Glutamatergic neuron (in vitro differentiated cells): ENCODE measurements around the gene ASB10. TPM values are rescaled to one million over a fixed set of nuclear protein-coding genes. Genes with fewer than 3 reads are reported as not detected.
A peak's percentile ranks its signal among the peaks of the same experiment; 100 is the strongest.

ENCODE experiments used
- DNase-seq: peaks from one replicate; pipeline ENCODE4 v3.0.0; 2022
- H3K27ac Mint-ChIP-seq: one replicate; pipeline ENCODE4 v1.8.0; 2020; ENCODE audit warnings: mild to moderate bottlenecking, mixed read lengths, inconsistent platforms; ENCODE audit not compliant: unreplicated experiment
- H3K27me3 Mint-ChIP-seq: one replicate; pipeline ENCODE4 v1.8.0; 2020; ENCODE audit warnings: mild to moderate bottlenecking, moderate library complexity, mixed read lengths, inconsistent platforms; ENCODE audit not compliant: unreplicated experiment
- H3K36me3 Mint-ChIP-seq: one replicate; pipeline ENCODE4 v1.8.0; 2020; ENCODE audit warnings: mild to moderate bottlenecking, mixed read lengths, inconsistent platforms; ENCODE audit not compliant: unreplicated experiment
- H3K4me1 Mint-ChIP-seq: one replicate; pipeline ENCODE4 v1.8.0; 2020; ENCODE audit warnings: mild to moderate bottlenecking, low read depth, mixed read lengths, inconsistent platforms; ENCODE audit not compliant: unreplicated experiment
- H3K4me3 Mint-ChIP-seq: one replicate; pipeline ENCODE4 v1.8.0; 2020; ENCODE audit warnings: mild to moderate bottlenecking, mixed read lengths, inconsistent platforms; ENCODE audit not compliant: unreplicated experiment
- H3K9me3 Mint-ChIP-seq: one replicate; pipeline ENCODE4 v1.8.0; 2020; ENCODE audit warnings: mild to moderate bottlenecking, moderate library complexity, mixed read lengths, inconsistent platforms; ENCODE audit not compliant: unreplicated experiment
- CTCF ChIP-seq: fragments of 200-600 bp; sonication (generic); IDR thresholded peaks from one replicate; pipeline ENCODE4 v1.5.0; 2021; ENCODE audit not compliant: partially characterized antibody, unreplicated experiment
- total RNA-seq: library from RNA; stranded (reverse); fragmentation: NEBNext Ultra II Directional; extraction: Animal tissue kit (Norgen Biotek cat#: 25700); gene quantifications from one replicate; pipeline ENCODE4 v1.2.1, GENCODE V29; 2021; ENCODE audit not compliant: unreplicated experiment

Gene ASB10
- total RNA-seq, 1 donor from 2014 or later: not detected

- Mint-ChIP-seq H3K27me3 (peaks cover 23% of the 10 kb centered on the region), H3K4me1 (peaks cover 11% of the 10 kb centered on the region), H3K27ac (no peak overlapping the region), H3K4me3 (no peak overlapping the region), H3K36me3 (peaks cover 10% of the 10 kb centered on the region), H3K9me3 (peaks cover 19% of the 10 kb centered on the region)
- DNase-seq: peak; percentile 84
- TF ChIP-seq CTCF: peak; percentile 100
Measured at GRCh38 chr7:151172273-151173141, 14.5 kb downstream of the ASB10 start.

- peaks cover 19% of the 10 kb centered on the region for H3K9me3 Mint-ChIP-seq
- peaks cover 10% of the 10 kb centered on the region for H3K36me3 Mint-ChIP-seq
- no peak for TF ChIP-seq CTCF
- no peak overlapping the region for H3K27ac Mint-ChIP-seq
- DNase-seq: no peak
- peak overlapping the region; percentile 81 for H3K4me3 Mint-ChIP-seq
- H3K4me1 Mint-ChIP-seq: peaks cover 13% of the 10 kb centered on the region
- peaks cover 28% of the 10 kb centered on the region for H3K27me3 Mint-ChIP-seq
Measured at GRCh38 chr7:151168787-151169162, 18.3 kb downstream of the ASB10 start.

- Mint-ChIP-seq H3K36me3 (peaks cover 6% of the 10 kb centered on the region), H3K27ac (no peak overlapping the region), H3K4me1 (peaks cover 13% of the 10 kb centered on the region), H3K9me3 (peaks cover 17% of the 10 kb centered on the region), H3K27me3 (peaks cover 26% of the 10 kb centered on the region), H3K4me3 (peak overlapping the region; percentile 81)
- TF ChIP-seq CTCF: peak; percentile 69
- peak; percentile 59 for DNase-seq
Measured at GRCh38 chr7:151168003-151168786, 18.9 kb downstream of the ASB10 start.

GRCh38 chr7:151167197-151167961 is 19.7 kb downstream of the ASB10 start, which contains the start of gene GBX1:
Gene GBX1, minus strand, starts transcription at chr7:151167694. Its CDS starts 146 bp downstream, at chr7:151167548.
- H3K4me1 Mint-ChIP-seq: peaks cover 12% of the 10 kb centered on the region
- peak; percentile 68 for DNase-seq
- no peak within 1 kb of the TSS for H3K27ac Mint-ChIP-seq
- H3K36me3 Mint-ChIP-seq: no peaks in the 10 kb centered on the region
- H3K27me3 Mint-ChIP-seq: peaks cover 21% of the 10 kb centered on the region
- H3K9me3 Mint-ChIP-seq: peaks cover 15% of the 10 kb centered on the region
- peak within 1 kb of the TSS; percentile 81 for H3K4me3 Mint-ChIP-seq
- TF ChIP-seq CTCF: peak; percentile 13
